GM12872 (cell line): ENCODE measurements around the gene MARF1.

Experiments
- CTCF ChIP-seq: IDR thresholded peaks from 3 replicates; pipeline ENCODE4 v1.5.1; 2011; ENCODE audit warnings: low read depth, mild to moderate bottlenecking, low read length, moderate library complexity; ENCODE audit not compliant: insufficient read depth

MARF1 gene

GRCh38 chr16:15557258-15557657 lies 85.7 kb downstream of the MARF1 start:
- no peak for TF ChIP-seq CTCF

- no peak for TF ChIP-seq CTCF
These were observed 86.8 kb downstream of the MARF1 start for GRCh38 chr16:15556130-15556529.

- TF ChIP-seq CTCF = no peak
These were observed 89.5 kb downstream of the MARF1 start for GRCh38 chr16:15553313-15554088.

GRCh38 chr16:15552507-15552906 lies 90.4 kb downstream of the MARF1 start:
- TF ChIP-seq CTCF = no peak

GRCh38 chr16:15548482-15548891 lies 94.5 kb downstream of the MARF1 start:
- TF ChIP-seq CTCF = no peak

GRCh38 chr16:15547768-15548096 lies 95.2 kb downstream of the MARF1 start:
- TF ChIP-seq CTCF = no peak

- TF ChIP-seq CTCF = no peak
These were observed 97.4 kb downstream of the MARF1 start for GRCh38 chr16:15545544-15545943.
